Right renal cortex interstitium (tissue), 3 donors: ENCODE results near the gene SPATA6L. TPM values are rescaled to one million over a fixed set of nuclear protein-coding genes. Genes with fewer than 3 reads are reported as not detected.

Experiments used
- DNase-seq, 3 donors: peaks; one replicate each; pipeline ENCODE4 v3.0.0-alpha.2; 2013; ENCODE audit warnings: low read depth in 3 of 3, low spot score in 2 of 3
- polyA plus RNA-seq, 3 donors: library from polyadenylated mRNA; unstranded; fragments of 120-200 nt; gene quantifications; one replicate each; pipeline ENCODE4 v1.2.1, GENCODE V29; 2013; ENCODE audit not compliant: insufficient read length in 3 of 3

SPATA6L gene
- polyA plus RNA-seq, 3 donors: 3.0 to 3.5 (median 3.1) TPM

DNA sequence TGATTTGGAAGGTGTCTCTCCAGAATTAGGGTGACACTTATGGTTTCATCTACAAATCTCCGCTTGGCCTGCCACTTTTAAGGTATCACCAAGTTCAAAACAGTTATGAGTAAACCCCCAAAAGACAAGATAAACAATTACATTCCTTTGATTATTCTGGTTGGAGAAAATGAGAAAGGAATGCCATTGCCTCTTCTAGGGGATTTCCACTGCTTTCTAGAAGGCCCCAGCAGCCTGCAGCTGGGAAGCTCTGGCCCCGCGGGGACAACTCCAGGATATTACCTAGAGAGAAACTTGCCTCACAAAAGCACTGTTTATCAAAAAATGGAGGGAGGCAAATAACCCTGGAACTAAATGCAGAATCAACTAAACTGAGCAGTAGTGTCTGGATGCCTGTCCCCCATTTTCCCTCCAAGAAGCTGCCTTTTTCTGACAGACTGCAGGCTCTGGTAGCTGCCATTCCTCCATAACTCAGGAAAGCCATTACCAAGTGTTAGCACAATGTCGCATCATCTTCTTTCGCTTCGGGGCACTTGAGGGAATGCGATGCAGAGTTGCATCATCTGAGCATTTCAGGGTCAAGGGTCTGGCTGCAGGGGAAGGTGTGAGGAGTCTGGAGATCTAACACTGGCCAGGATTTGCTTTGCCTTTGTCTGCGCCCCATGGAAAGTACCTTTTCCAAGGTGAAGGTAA, 75.7 kb downstream of the SPATA6L start:
- no peak for DNase-seq

DNA sequence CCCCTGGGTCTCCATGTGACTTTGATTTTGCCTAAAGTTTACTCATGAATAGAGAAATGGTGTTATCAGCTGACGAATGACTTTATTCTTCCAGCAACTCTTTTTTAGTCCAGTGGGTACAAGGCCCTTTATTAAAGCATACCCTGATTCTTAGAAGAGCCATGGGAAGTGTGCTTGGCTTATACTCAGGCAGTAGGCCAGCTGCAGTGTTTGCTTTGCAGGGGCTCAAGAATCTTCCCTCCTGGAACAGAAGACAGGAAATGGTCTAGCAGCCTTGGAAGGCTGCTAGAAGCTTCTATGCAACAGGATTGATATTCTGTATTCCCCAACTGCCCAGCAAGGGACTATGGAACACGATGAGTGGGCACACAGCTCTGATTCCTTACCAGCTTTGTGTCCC, 77.6 kb downstream of the SPATA6L start:
- no peak for DNase-seq

DNA sequence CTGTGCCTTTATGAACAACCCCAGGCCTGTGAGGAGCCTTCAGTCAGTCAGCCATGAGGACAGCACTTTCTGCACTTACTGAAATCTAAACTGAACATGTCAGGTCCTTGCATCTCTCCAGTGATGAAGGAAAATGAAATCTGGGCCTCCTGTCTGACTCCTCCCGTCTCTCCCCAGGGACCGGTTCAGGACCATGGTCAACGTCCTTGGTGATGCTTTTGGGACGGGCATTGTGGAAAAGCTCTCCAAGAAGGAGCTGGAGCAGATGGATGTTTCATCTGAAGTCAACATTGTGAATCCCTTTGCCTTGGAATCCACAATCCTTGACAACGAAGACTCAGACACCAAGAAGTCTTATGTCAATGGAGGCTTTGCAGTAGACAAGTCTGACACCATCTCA, 81.1 kb downstream of the SPATA6L start:
- DNase-seq: no peak

DNA sequence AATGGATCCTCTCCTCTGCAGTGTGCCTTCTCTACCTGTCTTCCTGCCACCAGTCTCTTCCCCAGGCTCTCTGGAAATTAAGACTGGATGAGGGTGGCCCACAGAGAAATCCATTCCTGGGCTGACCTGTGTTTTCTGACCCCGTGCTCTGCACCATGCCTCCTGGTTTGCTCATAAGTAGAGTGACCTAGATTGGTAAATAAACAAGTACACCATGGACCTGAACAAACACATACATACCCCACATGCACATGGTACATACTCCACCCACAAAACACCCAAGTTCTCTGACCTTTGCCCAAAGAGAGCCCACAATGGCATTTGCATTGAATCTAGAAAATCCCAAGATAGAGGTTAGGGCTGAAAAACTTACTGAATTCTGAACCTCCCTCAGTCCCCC, 81.6 kb downstream of the SPATA6L start:
- DNase-seq: no peak

DNA sequence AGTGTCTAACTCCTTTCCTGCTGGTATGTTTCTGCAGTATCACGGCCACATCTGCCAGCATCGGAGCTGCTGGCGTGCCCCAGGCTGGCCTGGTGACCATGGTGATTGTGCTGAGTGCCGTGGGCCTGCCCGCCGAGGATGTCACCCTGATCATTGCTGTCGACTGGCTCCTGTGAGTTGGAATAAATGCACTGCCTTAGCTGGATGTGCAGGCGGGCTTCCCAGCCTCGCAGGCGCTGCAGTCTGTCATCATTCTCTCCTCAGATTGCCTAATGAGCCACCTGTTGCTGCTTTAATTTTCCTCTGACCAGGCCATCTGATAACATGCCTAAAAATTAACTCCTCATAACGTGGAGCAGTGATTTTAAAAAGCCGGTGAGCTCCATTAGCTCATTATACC, 83.3 kb downstream of the SPATA6L start:
- DNase-seq: no peak

DNA sequence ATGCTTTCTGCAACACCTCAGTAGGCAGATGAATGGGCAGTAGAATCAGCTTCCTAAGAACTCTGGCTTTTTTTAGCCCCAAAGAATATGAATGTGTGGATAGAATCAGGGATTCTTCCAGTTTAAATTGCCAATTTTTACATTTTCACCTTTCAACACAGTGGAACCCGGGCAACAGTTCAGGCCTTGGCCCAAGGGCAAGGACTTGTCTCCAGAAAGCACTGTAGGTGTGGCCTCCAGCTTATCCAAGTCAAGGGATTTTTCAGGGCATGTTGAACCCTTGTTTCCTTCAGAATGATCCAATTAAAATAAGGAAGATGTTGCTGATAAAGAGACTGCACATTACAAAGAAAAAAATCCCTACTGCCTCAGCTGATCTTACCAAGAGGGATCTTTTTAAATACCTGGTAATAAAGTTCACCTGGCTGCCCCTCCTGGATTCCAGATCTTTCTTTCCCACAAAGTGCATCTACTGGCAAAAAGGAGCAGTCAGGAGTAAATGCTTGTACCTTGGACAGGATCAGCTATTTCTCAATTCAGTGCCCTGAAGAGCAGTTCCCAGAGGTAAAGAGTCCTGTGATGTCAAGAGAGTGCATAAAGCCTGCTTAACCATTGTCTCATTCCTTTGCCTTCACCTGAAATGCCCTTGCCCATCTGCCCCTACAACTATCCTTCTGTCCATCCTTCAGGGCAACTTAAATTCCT, 84.3 kb downstream of the SPATA6L start:
- no peak for DNase-seq

DNA sequence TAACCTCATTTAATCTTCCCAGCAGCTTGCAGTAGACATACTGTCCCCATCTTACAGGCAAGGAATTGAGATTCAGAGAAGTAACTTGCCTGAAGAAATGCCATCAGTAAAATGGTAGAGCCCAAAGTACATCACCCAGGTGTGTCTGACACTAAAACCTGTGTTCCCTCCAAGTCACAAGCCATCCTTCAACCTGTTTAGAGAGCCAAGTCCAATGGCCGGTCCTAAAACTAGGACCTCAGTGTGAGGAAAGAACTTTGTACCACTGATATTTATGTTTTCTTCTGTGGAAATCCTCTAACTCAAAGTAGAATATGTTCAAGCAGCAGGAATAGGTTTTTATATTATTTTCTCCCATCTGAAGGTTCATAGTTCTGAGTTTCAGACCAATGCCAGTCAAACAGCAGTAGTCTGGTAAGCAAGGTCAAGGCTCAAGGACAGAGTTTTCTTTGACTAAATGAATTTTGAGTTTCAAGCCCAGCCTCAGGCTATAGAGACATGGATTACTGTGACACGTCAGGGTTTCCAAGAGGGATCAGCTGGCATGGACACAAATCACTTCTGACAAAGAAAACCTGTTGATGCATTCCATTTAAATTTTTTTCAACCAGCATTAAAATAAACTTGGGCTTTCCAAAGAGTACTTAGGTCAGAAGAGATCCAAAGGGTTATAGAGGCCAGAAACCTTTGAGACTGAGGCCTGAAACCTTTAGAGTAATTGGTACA, 85.1 kb downstream of the SPATA6L start:
- no peak for DNase-seq

DNA sequence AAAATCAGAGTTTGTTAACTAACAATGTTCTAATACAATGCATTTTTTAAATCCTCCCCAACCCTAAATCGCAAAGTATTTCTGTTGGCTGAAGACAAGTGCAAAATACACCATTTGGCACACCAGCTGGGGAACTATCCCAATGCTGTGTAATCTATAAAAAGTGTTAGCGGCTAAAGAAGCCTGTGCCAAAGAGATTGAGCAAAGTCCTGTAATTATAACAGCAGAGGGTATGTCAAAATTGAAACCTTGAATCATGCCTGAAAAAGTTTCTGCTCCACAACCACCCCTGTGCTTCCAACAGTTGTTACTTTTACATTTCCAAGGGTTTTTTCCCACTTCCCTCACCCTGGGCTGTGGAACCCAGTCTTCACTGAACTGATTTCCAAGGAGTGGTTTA, 87.3 kb downstream of the SPATA6L start:
- DNase-seq: no peak

DNA sequence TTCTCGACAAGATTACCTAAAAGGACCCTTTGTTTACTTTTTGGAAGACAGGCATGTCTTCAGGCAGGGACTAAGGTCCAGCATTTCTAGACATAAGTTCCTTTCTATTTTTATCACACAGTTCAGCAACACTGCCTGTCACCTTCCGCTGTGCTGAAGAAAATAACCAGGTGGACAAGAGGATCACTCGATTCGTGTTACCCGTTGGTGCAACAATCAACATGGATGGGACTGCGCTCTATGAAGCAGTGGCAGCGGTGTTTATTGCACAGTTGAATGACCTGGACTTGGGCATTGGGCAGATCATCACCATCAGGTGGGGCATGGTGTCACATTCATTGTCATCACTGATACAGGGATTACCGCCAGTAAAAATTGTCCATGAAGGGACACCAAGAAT, 89.8 kb downstream of the SPATA6L start:
- DNase-seq: no peak

DNA sequence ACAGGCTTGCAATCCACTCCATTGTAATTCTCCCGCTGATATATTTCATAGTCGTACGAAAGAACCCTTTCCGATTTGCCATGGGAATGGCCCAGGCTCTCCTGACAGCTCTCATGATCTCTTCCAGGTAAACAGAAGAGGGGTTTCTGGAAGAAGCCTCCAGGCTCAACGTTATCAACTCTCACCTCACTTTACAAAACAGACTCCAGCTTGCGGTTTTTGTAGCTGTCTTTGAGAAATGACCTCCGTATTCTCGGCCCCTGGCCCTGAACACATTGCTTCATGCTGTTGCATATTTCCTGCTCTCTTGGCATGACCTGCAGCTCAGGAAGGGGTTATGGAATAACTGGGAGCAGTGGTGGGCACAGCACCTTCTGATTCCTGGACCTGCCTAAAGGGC, 90.3 kb downstream of the SPATA6L start:
- DNase-seq: no peak

DNA sequence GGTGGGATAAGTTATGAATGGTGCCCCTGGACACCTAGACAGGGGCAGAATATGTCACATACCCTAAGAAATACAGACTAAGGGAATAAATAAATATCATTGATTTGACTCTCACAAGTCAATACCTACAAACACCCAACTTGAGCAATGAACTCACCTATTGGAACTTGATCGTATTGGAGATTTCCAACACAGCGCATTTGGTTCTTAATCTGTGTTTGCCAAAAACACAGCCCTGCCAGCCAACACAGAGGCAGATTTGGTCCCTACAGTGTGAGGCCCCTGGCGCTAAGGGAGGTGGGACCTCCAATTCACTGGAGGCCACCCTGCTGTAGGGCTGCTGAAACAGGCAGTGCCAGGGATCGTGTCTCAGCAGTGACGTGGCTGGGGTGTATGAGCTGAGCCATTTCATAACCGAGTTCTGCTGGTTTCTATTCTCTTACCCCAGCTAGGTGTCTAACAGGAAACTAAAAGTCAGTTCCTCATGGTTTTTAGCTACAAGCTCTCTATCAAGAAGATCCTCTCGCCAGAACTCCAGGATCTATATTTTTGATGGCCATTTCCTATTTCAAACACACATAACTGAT, 91.5 kb downstream of the SPATA6L start:
- DNase-seq: no peak

DNA sequence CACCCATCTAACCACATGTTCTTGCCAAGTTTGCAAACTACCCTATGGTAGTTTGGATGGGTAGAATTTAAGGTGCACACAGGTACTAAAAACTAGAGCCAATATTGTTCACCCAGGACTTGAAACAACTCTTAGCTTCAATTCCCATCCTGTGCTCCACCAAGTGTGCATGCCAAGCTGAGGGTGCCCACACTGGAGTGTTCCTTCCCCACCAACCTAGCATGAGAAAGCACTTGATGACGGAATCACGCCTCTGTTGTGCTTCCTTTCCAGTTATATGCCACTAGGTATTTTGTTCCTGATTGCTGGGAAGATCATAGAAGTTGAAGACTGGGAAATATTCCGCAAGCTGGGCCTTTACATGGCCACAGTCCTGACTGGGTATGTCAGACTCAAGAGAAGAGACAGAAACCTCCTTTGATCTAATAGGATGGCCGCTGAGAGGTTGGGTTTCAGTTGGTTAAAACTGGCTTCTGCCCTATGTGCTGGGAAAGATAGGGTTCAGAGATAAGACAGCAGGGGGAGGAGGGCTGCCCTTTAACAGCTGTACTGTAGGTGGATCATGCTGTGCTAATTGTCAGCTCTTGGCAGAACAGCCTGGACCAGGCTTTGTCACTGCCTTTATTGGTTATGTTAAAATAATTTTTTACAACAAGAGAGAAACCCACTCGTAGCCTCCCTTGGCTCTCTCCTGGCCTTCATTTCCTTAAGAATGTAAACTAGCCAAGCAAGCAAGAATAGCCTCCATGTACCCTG, 92.5 kb downstream of the SPATA6L start:
- no peak for DNase-seq

DNA sequence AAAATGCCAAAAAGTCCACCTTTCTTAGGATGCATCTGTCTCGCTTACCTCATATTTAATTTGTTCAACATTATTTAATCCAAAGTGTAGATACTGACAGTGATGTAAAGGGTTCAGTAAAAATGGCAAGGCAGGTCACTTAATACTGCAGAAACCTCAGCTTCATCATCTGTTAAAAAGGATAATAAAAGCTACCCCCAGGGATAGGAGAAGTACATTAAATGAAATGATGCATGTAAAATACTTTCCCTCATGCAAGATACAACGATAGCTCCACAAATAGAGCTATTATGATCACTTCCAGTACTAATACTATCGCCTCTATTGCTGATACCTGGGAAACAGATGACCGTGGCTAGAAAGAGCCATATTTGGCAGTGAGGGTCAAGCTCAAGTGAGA, 93.1 kb downstream of the SPATA6L start:
- no peak for DNase-seq

DNA sequence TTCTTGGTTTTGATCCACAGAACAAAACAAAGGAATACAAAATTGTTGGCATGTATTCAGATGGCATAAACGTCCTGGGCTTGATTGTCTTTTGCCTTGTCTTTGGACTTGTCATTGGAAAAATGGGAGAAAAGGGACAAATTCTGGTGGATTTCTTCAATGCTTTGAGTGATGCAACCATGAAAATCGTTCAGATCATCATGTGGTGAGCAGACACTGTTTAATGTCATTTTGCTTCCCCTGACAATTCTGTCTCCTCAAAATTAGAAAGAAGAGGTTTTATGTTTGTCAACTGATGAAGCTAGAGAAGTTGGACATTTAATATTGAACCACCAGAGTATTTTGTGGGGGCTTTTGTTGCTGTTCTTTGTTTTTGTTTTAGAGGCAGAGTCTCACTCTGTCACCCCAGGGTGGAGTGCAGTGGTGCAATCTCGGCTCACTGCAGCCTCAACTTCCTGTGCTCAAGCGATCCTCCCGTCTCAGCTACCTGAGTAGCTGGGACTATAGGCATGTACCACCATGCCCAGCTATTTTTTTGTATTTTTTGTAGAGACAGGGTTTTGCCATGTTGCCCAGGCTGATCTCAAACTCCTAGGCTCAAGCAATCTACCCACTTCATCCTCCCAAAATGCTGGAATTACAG, 94.0 kb downstream of the SPATA6L start:
- no peak for DNase-seq

DNA sequence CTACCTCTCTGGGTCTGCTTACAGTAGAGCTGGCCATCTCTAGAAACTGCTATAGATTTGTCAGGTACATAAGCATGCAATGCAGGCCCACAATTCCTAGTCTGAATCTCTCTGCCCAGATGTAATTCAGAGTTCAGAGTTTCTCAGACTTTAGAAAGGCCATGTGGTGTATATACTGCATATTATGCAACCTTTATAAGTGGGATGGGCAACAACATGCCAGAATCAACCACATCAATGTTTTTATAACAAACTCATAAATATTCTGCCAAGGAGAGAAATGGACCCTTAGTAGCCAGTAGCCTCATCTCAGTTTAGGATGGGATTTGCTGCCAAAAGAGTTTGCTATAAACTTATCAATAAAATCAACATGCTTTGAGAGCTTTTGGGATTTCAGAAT, 97.2 kb downstream of the SPATA6L start:
- DNase-seq: no peak

DNA sequence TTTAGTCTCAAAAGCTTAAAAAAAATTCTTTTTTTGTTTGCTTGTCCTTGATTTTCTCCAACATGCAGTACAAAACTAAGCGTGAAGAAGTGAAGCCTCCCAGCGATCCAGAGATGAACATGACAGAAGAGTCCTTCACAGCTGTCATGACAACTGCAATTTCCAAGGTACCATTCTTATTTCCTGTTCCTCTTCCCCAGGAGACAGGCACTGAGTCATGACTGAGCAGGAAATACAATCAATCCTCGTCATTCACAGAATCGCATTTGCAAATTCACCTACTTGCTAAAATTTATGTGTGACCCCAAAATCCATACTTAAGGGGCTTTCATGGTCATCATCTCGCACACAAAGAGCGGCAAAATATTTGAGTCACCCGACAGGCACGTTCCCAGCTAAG, 98.7 kb downstream of the SPATA6L start:
- no peak for DNase-seq

DNA sequence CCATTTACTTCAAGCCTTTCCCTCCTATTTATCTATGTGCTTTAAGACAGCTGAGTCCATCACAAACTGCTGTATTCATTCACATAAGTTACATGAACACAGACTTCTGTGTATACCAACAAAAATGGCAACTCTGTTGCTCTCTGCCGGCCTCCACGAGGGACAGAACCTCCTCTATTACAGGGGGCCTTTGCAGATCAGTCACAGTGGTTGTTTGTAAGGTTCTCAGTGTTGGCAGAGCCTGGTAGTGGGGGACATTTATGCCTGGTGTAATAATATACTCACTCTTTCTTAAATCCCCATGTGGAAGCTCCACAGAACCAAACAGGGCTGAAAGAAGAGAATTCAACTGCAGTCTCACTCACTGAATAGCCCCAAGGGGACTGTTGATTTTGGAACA, 99.5 kb downstream of the SPATA6L start:
- DNase-seq: no peak

DNA sequence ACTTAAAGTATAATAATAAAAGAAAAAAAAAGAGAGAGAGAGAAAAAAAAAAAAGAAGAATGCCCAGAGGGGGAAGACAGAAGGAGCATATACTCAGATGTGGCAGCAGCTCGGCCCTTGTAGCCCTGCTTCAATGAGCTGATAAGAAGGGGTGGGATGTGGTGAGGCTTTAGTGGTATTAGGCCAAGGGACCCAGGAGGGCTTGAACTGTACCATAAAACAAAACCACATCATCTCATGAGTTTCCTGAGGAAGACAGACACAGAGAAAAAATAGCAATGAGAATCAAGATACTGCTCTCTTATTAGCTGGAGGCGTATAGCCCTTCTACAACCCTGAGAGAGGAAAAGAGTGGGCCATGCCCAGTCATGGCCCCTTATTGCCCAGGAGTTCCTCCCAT, 103.2 kb downstream of the SPATA6L start:
- no peak for DNase-seq

DNA sequence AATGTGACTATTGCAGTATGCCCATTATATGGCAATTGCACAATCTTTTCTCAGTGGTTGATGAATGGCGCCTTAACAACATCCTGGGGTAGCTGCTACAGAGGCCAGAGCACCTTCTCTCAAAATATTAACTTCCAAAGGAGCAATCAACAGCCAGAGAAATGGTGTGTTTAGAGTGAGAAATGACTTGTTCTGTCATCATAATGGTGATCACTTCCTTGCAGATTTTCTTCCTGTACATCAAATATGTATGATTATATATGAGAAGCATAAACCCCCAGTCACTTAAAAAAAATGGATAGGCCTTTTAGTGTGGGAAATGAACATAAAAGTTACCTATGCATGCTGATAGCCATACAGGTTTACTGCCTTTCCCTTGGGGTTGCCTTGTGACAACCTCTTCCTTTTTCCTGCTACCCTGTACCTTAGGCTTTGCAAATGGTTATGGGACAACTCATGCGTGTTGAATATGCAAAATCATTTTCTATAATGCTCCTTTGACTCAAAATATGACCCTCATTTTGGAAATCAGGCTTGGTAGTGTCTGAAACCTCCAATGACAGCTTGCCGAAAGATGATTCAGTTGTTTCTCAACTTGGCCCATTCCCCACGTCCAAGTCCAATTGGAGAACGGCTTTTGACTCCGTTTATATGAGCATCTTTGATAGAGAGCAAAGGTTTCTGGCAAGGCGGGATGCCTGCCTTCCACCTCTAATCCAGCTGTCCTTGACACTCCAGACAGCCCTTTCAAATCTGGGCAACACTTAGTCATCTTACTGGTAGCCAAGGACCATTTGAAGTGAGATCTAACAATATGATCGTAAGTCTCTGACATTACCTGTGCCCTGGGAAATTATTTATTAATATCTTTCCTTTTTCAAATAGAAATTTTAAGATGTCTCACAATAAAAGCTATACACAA, 106.8 kb downstream of the SPATA6L start:
- DNase-seq: no peak
